GM12891 (cell line): ENCODE results near the gene SAT2.

Experiments
- POLR2A ChIP-seq: IDR thresholded peaks from 2 replicates; pipeline ENCODE4 v1.6.1; 2011; ENCODE audit warnings: low read depth, low read length, control low read depth
- POLR2AphosphoS5 ChIP-seq: IDR thresholded peaks from 2 replicates; pipeline ENCODE4 v1.6.1; 2011; ENCODE audit warnings: low read depth, low read length, control low read depth

GRCh38 chr17:7611635-7612293, 15.9 kb downstream of the SAT2 start:
- no peak for TF ChIP-seq POLR2A
- TF ChIP-seq POLR2AphosphoS5, result no peak
